ENCODE data around the gene ADCY2. TPM values are rescaled to one million over a fixed set of nuclear protein-coding genes. Genes with fewer than 3 reads are reported as not detected.

Gene ADCY2
- total RNA-seq, 1 experiment from 2014 or later = 31.3 TPM

DNA sequence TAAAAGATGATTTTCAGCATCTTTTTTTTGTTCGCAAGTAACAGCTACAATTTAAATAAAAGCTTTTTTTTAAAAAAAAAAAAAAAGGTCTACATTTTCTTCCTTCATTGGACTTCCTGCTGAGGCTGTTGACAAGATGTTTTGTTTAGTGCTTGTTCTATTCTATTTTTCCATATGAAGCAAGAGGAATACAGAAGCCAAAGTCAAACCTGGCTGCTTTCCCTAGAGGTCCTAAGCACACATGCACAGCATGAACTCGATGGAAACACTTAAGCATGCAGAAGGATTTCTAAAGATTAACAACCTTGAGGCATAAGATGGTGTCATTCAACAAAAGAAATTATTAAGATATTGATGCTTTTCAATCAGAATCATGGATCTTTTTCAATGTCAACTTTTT is 105.1 kb downstream of the ADCY2 start:
- Histone ChIP-seq H3K79me2 (ENCODE audit: insufficient read depth, low read length) (no peaks in the 10 kb centered on the region; the same call in 1 of the 2 replicates), H3K4ac (ENCODE audit: low read depth, low read length) (no peak overlapping the region), H2BK120ac (ENCODE audit: low read depth, low read length, poor library complexity, severe bottlenecking) (no peak overlapping the region), H3K27ac (ENCODE audit: insufficient read length, low read depth, low read length) (no peak overlapping the region), H3K23ac (ENCODE audit: insufficient read length, low read depth, low read length) (no peak overlapping the region), H2AFZ (ENCODE audit: low read length) (no peak overlapping the region), H3K4me1 (ENCODE audit: insufficient read depth, low read length) (peaks cover 13% of the 10 kb centered on the region), H2AK5ac (ENCODE audit: insufficient read length, low read length) (no peak overlapping the region), H2BK12ac (ENCODE audit: insufficient read length, low read depth, low read length) (no peak overlapping the region), H3T11ph (ENCODE audit: low read length) (no peak overlapping the region), H4K91ac (ENCODE audit: insufficient read length, low read depth, low read length) (no peak overlapping the region), H3K23me2 (ENCODE audit: insufficient read length, low read depth, low read length, poor library complexity, severe bottlenecking) (peaks cover 3% of the 10 kb centered on the region), H4K5ac (ENCODE audit: insufficient read length, low read depth, low read length) (no peak overlapping the region), H3K27me3 (ENCODE audit: insufficient read depth, low read length) (no peaks in the 10 kb centered on the region), H3K18ac (ENCODE audit: insufficient read length, low read depth, low read length) (no peak overlapping the region), H2BK15ac (ENCODE audit: low read depth, low read length) (no peak overlapping the region), H2BK20ac (ENCODE audit: low read depth, low read length, poor library complexity, severe bottlenecking) (no peak overlapping the region), H3K9ac (ENCODE audit: extremely low read depth, insufficient read length, low read length) (no peak overlapping the region), H3K14ac (ENCODE audit: insufficient read depth, low read length) (no peak overlapping the region), H2BK5ac (ENCODE audit: insufficient read length, low read length) (no peak overlapping the region), H4K8ac (replicated peaks; ENCODE audit: insufficient read length, low read depth, low read length) (no peak overlapping the region), H3K4me2 (ENCODE audit: insufficient read depth, insufficient read length, low read length) (no peak overlapping the region), H3K79me1 (ENCODE audit: insufficient read depth, low read depth, low read length, poor library complexity, severe bottlenecking) (no peaks in the 10 kb centered on the region), H3K9me3 (ENCODE audit: control insufficient read depth, low read depth, low read length) (no peaks in the 10 kb centered on the region), H3K56ac (ENCODE audit: insufficient read length, low read depth, low read length) (no peak overlapping the region), H4K20me1 (ENCODE audit: control insufficient read depth, insufficient read depth, insufficient read length) (no peaks in the 10 kb centered on the region)
- Mint-ChIP-seq H3K27ac (no peak overlapping the region; a peak in 1 of 7 replicates), H3K9me3 (no peaks in the 10 kb centered on the region), H3K27me3 (ENCODE audit: low read depth) (no peaks in the 10 kb centered on the region), H3K36me3 (ENCODE audit: insufficient read depth in 1 of 3, low read depth in 3 of 3) (peaks cover 0 to 5% (median 4%) of the 10 kb centered on the region in 3 experiments; a peak in 2 of 7 replicates), H3K4me1 (peaks cover 42% of the 10 kb centered on the region in 2 experiments), H3K4me3 (no peak overlapping the region)
- TF ChIP-seq, protein P1, sequence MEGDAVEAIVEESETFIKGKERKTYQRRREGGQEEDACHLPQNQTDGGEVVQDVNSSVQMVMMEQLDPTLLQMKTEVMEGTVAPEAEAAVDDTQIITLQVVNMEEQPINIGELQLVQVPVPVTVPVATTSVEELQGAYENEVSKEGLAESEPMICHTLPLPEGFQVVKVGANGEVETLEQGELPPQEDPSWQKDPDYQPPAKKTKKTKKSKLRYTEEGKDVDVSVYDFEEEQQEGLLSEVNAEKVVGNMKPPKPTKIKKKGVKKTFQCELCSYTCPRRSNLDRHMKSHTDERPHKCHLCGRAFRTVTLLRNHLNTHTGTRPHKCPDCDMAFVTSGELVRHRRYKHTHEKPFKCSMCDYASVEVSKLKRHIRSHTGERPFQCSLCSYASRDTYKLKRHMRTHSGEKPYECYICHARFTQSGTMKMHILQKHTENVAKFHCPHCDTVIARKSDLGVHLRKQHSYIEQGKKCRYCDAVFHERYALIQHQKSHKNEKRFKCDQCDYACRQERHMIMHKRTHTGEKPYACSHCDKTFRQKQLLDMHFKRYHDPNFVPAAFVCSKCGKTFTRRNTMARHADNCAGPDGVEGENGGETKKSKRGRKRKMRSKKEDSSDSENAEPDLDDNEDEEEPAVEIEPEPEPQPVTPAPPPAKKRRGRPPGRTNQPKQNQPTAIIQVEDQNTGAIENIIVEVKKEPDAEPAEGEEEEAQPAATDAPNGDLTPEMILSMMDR (conservative IDR thresholded peaks at IDR 0.05) = no peak
- no peak for DNase-seq
- WGBS (ENCODE audit: extremely low coverage, insufficient read length, low lambda C conversion rate) = no CpG with 5 or more reads among the region's 2 CpGs

All from H9 (cell line).